AG08395 (cell line): ENCODE data around the gene NTN1.

Experiments used
- DNase-seq: peaks from one replicate; pipeline ENCODE4 v3.0.0; 2012; ENCODE audit warnings: mixed read lengths, low spot score

NTN1 gene

GRCh38 chr17:9232591-9233270, 211.4 kb downstream of the NTN1 start:
- peak; percentile 40 for DNase-seq

GRCh38 chr17:9233271-9233599, 211.9 kb downstream of the NTN1 start:
- no peak for DNase-seq

- no peak for DNase-seq
Observed at GRCh38 chr17:9233761-9234160, 212.5 kb downstream of the NTN1 start.

GRCh38 chr17:9234389-9234945, 213.2 kb downstream of the NTN1 start:
- DNase-seq = no peak

- no peak for DNase-seq
Observed at GRCh38 chr17:9235346-9235745, 214.0 kb downstream of the NTN1 start.

- no peak for DNase-seq
Observed at GRCh38 chr17:9236286-9237052, 215.2 kb downstream of the NTN1 start.

- no peak for DNase-seq
Observed at GRCh38 chr17:9237053-9237410, 215.7 kb downstream of the NTN1 start.

GRCh38 chr17:9237661-9238301, 216.5 kb downstream of the NTN1 start:
- no peak for DNase-seq

- DNase-seq = peak; percentile 7
Observed at GRCh38 chr17:9238340-9239245, 217.3 kb downstream of the NTN1 start.

GRCh38 chr17:9239246-9239792, 218.0 kb downstream of the NTN1 start:
- DNase-seq = no peak

GRCh38 chr17:9239793-9240658, 218.7 kb downstream of the NTN1 start:
- peak; percentile 89 for DNase-seq

- DNase-seq = peak; percentile 49
Observed at GRCh38 chr17:9240659-9241370, 219.5 kb downstream of the NTN1 start.

GRCh38 chr17:9241371-9241712, 220.0 kb downstream of the NTN1 start:
- DNase-seq = peak; percentile 15

- no peak for DNase-seq
Observed at GRCh38 chr17:9241774-9242496, 220.6 kb downstream of the NTN1 start.

- no peak for DNase-seq
Observed at GRCh38 chr17:9242497-9242881, 221.2 kb downstream of the NTN1 start.

GRCh38 chr17:9242983-9243382, 221.7 kb downstream of the NTN1 start:
- no peak for DNase-seq

GRCh38 chr17:9244066-9245052, 223.0 kb downstream of the NTN1 start:
- DNase-seq = peak; percentile 84

- DNase-seq = no peak
Observed at GRCh38 chr17:9247401-9247938, 226.2 kb downstream of the NTN1 start.
